PC-9 (cell line): ENCODE measurements around the gene PNLIPRP2. TPM values are rescaled to one million over a fixed set of nuclear protein-coding genes. Genes with fewer than 3 reads are reported as not detected.

Experiments
- BruUV-seq: library from RNA; stranded (reverse); fragments of 400-500 nt; replicated peaks from 2 replicates; lab custom pipeline; 2021; lab: Mats Ljungman, UMichigan
- CTCF ChIA-PET: fragments of 300-600 bp; sonication (Branson Sonifier 250); formaldehyde crosslinking; loops from one replicate; lab custom pipeline; 2022; ENCODE audit warnings: antibody characterized with exemption; lab: Charles Lee
- POLR2A ChIA-PET: fragments of 300-600 bp; sonication (Branson Sonifier 250); formaldehyde crosslinking; loops from one replicate; lab custom pipeline; 2022; ENCODE audit warnings: antibody characterized with exemption; ENCODE audit not compliant: unreplicated experiment; lab: Charles Lee
- DNase-seq, 2 experiments: peaks; one replicate each; pipeline versions ENCODE4 v3.0.0 to v3.0.0-alpha.2; 2015 to 2022; ENCODE audit warnings: mixed read lengths in 1 of 2
- H2AFZ ChIP-seq: fragments of 200-600 bp; sonication (generic); 2 replicates; pipeline ENCODE4 v1.8.1; 2017; ENCODE audit warnings: antibody characterized with exemption
- H3F3A ChIP-seq: fragments of 200-600 bp; sonication (generic); 2 replicates; pipeline ENCODE4 v1.8.1; 2017; ENCODE audit warnings: antibody characterized with exemption, mild to moderate bottlenecking, low read depth; ENCODE audit not compliant: insufficient read depth
- H3K27ac ChIP-seq: fragments of 200-600 bp; sonication (generic); 2 replicates; pipeline ENCODE4 v1.6.1; 2016; ENCODE audit warnings: mixed run types
- H3K27me3 ChIP-seq: fragments of 200-600 bp; sonication (generic); 2 replicates; pipeline ENCODE4 v1.6.1; 2016; ENCODE audit warnings: low read depth, mixed run types; ENCODE audit not compliant: insufficient read depth
- H3K36me3 ChIP-seq: fragments of 200-600 bp; sonication (generic); 2 replicates; pipeline ENCODE4 v1.6.1; 2016; ENCODE audit warnings: low read depth, mixed run types
- H3K4me1 ChIP-seq: fragments of 200-600 bp; sonication (generic); replicated peaks from 2 replicates; pipeline ENCODE4 v1.6.1; 2016; ENCODE audit warnings: mixed run types; ENCODE audit not compliant: insufficient read depth
- H3K4me2 ChIP-seq: fragments of 200-600 bp; sonication (generic); 2 replicates; pipeline ENCODE4 v1.6.1; 2017; ENCODE audit warnings: mixed run types
- H3K4me3 ChIP-seq: fragments of 200-600 bp; sonication (generic); 2 replicates; pipeline ENCODE4 v1.6.1; 2016; ENCODE audit warnings: mixed run types
- H3K79me2 ChIP-seq: fragments of 200-600 bp; sonication (generic); 2 replicates; pipeline ENCODE4 v1.6.1; 2017; ENCODE audit warnings: low read depth, mixed run types
- H3K9me2 ChIP-seq: fragments of 200-600 bp; sonication (generic); 2 replicates; pipeline ENCODE4 v1.8.1; 2017; ENCODE audit warnings: mild to moderate bottlenecking; ENCODE audit not compliant: insufficient read depth
- H3K9me3 ChIP-seq: fragments of 200-600 bp; sonication (generic); 2 replicates; pipeline ENCODE4 v1.8.1; 2016; ENCODE audit warnings: low read depth; ENCODE audit not compliant: insufficient read depth
- H4K20me1 ChIP-seq: fragments of 200-600 bp; sonication (generic); 2 replicates; pipeline ENCODE4 v1.8.1; 2017; ENCODE audit not compliant: insufficient read depth
- CTCF ChIP-seq: fragments of 200-600 bp; sonication (generic); conservative IDR thresholded peaks from 2 replicates; pipeline ENCODE4 v1.6.1; 2017; ENCODE audit warnings: mixed run types, antibody characterized with exemption, mild to moderate bottlenecking, moderate library complexity
- EZH2 ChIP-seq: fragments of 200-600 bp; sonication (generic); IDR thresholded peaks from 2 replicates; pipeline ENCODE4 v1.8.0; 2017; ENCODE audit warnings: antibody characterized with exemption, low read depth
- intact Hi-C: fragments of 100-400 bp; cut with micrococcal nuclease; formaldehyde crosslinking; loops from one replicate; pipeline ENCODE4 v1.10.0; 2022; ENCODE audit not compliant: unreplicated experiment
- total RNA-seq: library from RNA; stranded (reverse); gene quantifications from 2 replicates; pipeline ENCODE4 v1.2.3, GENCODE V29; 2021

The PNLIPRP2 gene
- total RNA-seq, 1 experiment from 2014 or later = not detected

- Histone ChIP-seq H3K27ac (no peak overlapping the region), H4K20me1 (no peaks in the 10 kb centered on the region), H3K9me2 (no peaks in the 10 kb centered on the region), H2AFZ (no peak overlapping the region), H3K79me2 (no peaks in the 10 kb centered on the region), H3F3A (no peaks in the 10 kb centered on the region), H3K27me3 (no peaks in the 10 kb centered on the region), H3K4me1 (no peaks in the 10 kb centered on the region), H3K4me2 (no peak overlapping the region), H3K4me3 (no peak overlapping the region), H3K9me3 (no peaks in the 10 kb centered on the region), H3K36me3 (no peaks in the 10 kb centered on the region)
- intact Hi-C loops = no loop called here
- ChIA-PET POLR2A (no interaction called here), CTCF (no interaction called here)
- no TSS peak for BruUV-seq
- TF ChIP-seq CTCF (no peak), EZH2 (no peak)
- DNase-seq = no peak
Observed at GRCh38 chr10:116692225-116692624, 71.5 kb downstream of the PNLIPRP2 start.

- intact Hi-C loops = no loop called here
- H3K79me2 ChIP-seq = no peaks in the 10 kb centered on the region
- TF ChIP-seq CTCF (no peak), EZH2 (no peak)
Observed at GRCh38 chr10:116694243-116694926, 73.6 kb downstream of the PNLIPRP2 start.

More at GRCh38 chr10:116694243-116694926, 73.6 kb downstream of the PNLIPRP2 start:
- no peak overlapping the region for H3K4me2 ChIP-seq
- no peaks in the 10 kb centered on the region for H3F3A ChIP-seq
- H2AFZ ChIP-seq = no peak overlapping the region
- BruUV-seq = no TSS peak
- H3K9me3 ChIP-seq = no peaks in the 10 kb centered on the region
- H3K4me1 ChIP-seq = no peaks in the 10 kb centered on the region
- no peak overlapping the region for H3K4me3 ChIP-seq
- H3K36me3 ChIP-seq = no peaks in the 10 kb centered on the region
- DNase-seq = no peak
- H3K27ac ChIP-seq = no peak overlapping the region
- H3K9me2 ChIP-seq = no peaks in the 10 kb centered on the region
- H3K27me3 ChIP-seq = no peaks in the 10 kb centered on the region
- no peaks in the 10 kb centered on the region for H4K20me1 ChIP-seq
- CTCF ChIA-PET = no interaction called here
- POLR2A ChIA-PET = no interaction called here

Other genes with a start within 250 kb of the PNLIPRP2 start
- gene PNLIPRP3, start 193.1 kb upstream of the PNLIPRP2 start, total RNA-seq = not detected in 2 replicates
- not detected in 2 replicates for gene PNLIP, start 75.0 kb upstream of the PNLIPRP2 start, total RNA-seq
- not detected in 2 replicates for gene PNLIPRP1, start 30.0 kb upstream of the PNLIPRP2 start, total RNA-seq
- gene HSPA12A, start 121.6 kb downstream of the PNLIPRP2 start, total RNA-seq = 11.3 and 12.1 TPM in 2 replicates
- 0.43 and 0.79 TPM in 2 replicates for gene ENO4, start 228.5 kb downstream of the PNLIPRP2 start, total RNA-seq